SH-SY5Y (cell line): ENCODE results near the gene PARP11.

Experiments used
- GATA2 ChIP-seq: IDR thresholded peaks from 2 replicates; pipeline ENCODE4 v1.6.1; 2011; ENCODE audit warnings: mild to moderate bottlenecking, low read depth, low read length
- GATA3 ChIP-seq: IDR thresholded peaks from 2 replicates; pipeline ENCODE4 v1.6.1; 2011; ENCODE audit warnings: low read depth, mild to moderate bottlenecking, low read length, moderate library complexity

The PARP11 gene

GRCh38 chr12:3841783-3842182 lies 31.4 kb downstream of the PARP11 start:
- no peak for TF ChIP-seq GATA3
- no peak for TF ChIP-seq GATA2

DNA sequence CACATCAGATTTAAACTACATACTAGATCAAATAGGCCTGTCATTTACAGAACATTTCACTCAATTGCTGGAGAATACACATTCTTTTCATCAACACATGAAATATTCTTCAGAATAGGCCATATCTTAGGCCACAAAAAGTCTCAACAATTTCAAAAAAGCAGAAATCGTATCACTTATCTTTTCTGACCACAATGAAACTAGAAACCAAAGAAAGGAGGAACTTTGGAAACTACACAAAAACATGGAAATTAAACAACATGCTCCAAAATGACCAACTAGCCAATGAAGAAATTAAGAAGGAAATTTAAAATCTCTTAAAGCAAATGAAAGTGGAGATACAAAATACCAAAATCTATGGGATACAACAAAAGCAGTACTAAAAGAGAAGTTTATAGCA lies 35.1 kb downstream of the PARP11 start:
- TF ChIP-seq GATA3 (no peak), GATA2 (no peak)

- TF ChIP-seq GATA2 (no peak), GATA3 (no peak)
These were observed 36.1 kb downstream of the PARP11 start for GRCh38 chr12:3837049-3837448.

GRCh38 chr12:3836641-3837040 lies 36.6 kb downstream of the PARP11 start:
- TF ChIP-seq GATA2 = no peak
- no peak for TF ChIP-seq GATA3

GRCh38 chr12:3835914-3836313 lies 37.3 kb downstream of the PARP11 start:
- TF ChIP-seq GATA3 (no peak), GATA2 (no peak)

DNA sequence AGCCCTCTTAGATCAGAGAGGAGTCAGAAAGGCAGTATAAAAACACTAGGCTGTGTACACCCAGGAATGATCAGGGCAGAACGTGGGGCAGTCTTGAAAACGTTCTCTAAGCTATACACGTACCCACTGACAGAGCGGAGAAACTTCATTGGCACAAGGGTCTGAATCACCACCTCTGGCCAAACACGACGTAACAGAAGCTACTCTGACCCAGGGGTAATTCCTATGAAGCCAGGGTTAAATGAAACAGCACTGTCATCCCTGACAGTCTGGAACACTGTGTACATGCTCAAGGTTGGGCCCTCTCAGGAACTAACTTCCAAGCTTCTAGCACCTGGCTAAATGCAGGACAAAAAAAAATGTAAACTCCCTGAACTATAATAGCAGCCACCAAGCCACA lies 38.4 kb downstream of the PARP11 start:
- TF ChIP-seq GATA2 (no peak), GATA3 (no peak)

- TF ChIP-seq GATA2 (no peak), GATA3 (no peak)
These were observed 39.4 kb downstream of the PARP11 start for GRCh38 chr12:3833670-3834310.

DNA sequence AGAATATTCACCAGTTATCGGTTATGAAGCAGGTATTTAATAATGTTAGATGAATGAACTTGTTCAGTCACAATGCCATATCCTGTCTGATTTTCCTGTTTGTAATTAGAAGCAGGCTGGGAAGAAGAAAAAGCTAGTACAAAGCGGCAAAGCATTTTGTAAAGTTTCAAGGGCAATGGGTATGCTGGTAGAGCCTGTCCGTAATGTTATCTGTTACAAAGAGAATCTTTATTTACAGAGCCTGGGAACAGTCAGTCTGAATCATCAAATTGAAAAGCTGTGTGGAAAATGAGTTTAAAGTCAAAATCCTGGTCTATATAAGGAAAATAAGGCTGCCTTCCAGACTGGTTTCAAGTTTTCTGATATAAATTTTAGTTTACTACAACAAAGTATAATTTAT lies 40.5 kb downstream of the PARP11 start:
- TF ChIP-seq GATA3 (no peak), GATA2 (no peak)

DNA sequence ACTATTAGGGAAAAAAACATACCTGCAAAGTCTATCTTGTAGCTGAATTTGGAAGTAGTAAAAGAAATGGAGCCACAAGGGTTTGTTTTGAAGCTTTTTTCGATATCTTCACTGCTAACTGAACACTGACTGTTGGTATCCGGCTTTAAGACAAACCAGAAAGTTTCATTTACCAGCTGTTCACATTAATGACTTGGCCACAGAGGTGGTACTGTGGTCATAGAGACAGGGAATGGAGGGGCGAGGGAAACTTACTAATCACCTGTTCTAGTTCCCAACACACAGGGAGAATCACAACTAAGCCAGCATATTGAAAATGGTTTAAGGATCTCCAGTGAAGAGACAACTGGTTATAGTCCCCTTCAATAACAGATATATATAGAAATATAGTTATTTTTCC lies 44.3 kb downstream of the PARP11 start:
- TF ChIP-seq GATA3 (no peak), GATA2 (no peak)

GRCh38 chr12:3827301-3828000 lies 45.7 kb downstream of the PARP11 start:
- TF ChIP-seq GATA3 (no peak), GATA2 (no peak)

DNA sequence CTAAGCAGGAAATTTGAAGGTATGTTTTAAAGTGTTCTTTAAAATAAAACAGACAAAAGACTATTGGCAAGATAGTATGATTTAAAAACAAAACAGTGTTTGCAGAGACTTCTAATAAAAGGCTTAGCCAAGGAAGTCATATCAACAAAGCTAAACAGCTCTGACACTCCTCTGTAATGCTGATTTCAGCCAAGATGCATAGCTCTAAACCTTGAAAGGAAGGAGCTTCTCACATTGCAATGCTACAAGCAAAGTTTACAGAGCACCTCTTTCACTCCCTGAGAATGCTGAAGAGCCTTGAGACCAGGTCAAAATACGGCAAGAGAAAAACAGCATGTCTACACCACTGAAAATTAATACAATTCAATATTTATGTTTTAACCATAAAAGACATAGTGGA lies 51.8 kb downstream of the PARP11 start:
- TF ChIP-seq GATA2 = no peak
- no peak for TF ChIP-seq GATA3

DNA sequence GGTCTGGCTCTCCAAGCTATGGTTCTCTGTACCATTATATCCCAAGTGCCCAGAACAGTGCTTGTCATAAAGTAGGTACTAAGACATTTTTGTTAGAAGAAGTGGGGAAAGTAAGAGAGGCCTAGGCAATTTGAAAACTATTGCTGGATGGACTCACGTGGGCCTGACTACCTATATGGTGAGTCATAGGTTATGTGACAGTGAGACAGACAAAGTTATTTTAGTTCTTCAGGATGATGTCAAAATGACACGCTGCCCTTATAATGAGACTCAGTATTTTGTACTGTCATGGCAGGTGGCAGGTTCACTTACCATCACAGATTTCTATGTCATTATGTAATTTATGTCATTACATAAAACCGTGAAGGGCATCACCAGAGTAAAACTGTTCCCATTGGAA lies 53.1 kb downstream of the PARP11 start:
- TF ChIP-seq GATA3 (no peak), GATA2 (no peak)

GRCh38 chr12:3816266-3816665 lies 56.9 kb downstream of the PARP11 start:
- TF ChIP-seq GATA2 = no peak
- no peak for TF ChIP-seq GATA3

GRCh38 chr12:3815094-3815766 lies 58.0 kb downstream of the PARP11 start:
- no peak for TF ChIP-seq GATA2
- no peak for TF ChIP-seq GATA3

- TF ChIP-seq GATA2 = no peak
- no peak for TF ChIP-seq GATA3
These were observed 62.7 kb downstream of the PARP11 start for GRCh38 chr12:3810540-3810939.
